Lower leg skin (tissue), 3 donors: ENCODE measurements around the gene ORM2.

Experiments used
- POLR2A ChIP-seq, 2 donors: fragments of 450-650 bp; IDR thresholded peaks; one replicate each; pipeline ENCODE4 v1.6.1; 2016 to 2017; ENCODE audit warnings: antibody characterized with exemption in 2 of 2, mild to moderate bottlenecking in 1 of 2, moderate library complexity in 1 of 2
- TF ChIP-seq, protein P1 (sequence below), 3 donors: fragments of 450-650 bp; IDR thresholded peaks; one replicate each; pipeline ENCODE4 v1.5.1; 2016; ENCODE audit warnings: antibody characterized with exemption in 3 of 3, mild to moderate bottlenecking in 3 of 3, moderate library complexity in 2 of 3

DNA sequence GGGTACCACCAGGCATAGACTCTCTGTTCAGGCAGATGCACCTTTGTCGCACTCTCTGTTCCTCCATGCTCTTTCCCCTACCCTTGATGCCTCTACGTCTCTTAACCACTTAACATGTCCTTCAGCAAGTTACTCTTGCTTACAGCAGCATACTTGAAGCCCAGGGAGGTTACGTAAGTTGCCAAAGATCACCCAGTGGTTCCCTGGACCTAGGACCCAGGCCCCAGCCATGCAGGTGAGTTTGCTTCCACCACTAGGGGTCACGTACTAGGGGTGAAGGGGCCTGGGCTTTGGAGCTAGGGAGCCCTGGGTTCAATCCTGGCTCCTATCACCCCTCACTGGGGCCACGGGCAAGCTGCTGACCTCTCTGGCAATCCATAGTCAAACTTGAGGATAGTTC is 49.2 kb downstream of the ORM2 start:
- TF ChIP-seq, protein P1, sequence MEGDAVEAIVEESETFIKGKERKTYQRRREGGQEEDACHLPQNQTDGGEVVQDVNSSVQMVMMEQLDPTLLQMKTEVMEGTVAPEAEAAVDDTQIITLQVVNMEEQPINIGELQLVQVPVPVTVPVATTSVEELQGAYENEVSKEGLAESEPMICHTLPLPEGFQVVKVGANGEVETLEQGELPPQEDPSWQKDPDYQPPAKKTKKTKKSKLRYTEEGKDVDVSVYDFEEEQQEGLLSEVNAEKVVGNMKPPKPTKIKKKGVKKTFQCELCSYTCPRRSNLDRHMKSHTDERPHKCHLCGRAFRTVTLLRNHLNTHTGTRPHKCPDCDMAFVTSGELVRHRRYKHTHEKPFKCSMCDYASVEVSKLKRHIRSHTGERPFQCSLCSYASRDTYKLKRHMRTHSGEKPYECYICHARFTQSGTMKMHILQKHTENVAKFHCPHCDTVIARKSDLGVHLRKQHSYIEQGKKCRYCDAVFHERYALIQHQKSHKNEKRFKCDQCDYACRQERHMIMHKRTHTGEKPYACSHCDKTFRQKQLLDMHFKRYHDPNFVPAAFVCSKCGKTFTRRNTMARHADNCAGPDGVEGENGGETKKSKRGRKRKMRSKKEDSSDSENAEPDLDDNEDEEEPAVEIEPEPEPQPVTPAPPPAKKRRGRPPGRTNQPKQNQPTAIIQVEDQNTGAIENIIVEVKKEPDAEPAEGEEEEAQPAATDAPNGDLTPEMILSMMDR (IDR thresholded peaks at IDR 0.05): no peak
- TF ChIP-seq POLR2A (IDR thresholded peaks at IDR 0.05): no peak
